ENCODE measurements around the gene MRAP.

MRAP gene

GRCh38 chr21:32347977-32348376 is 49.3 kb downstream of the MRAP start:
- no peak for DNase-seq (ENCODE audit: low read depth in 3 of 3, low spot score in 1 of 3)

DNA sequence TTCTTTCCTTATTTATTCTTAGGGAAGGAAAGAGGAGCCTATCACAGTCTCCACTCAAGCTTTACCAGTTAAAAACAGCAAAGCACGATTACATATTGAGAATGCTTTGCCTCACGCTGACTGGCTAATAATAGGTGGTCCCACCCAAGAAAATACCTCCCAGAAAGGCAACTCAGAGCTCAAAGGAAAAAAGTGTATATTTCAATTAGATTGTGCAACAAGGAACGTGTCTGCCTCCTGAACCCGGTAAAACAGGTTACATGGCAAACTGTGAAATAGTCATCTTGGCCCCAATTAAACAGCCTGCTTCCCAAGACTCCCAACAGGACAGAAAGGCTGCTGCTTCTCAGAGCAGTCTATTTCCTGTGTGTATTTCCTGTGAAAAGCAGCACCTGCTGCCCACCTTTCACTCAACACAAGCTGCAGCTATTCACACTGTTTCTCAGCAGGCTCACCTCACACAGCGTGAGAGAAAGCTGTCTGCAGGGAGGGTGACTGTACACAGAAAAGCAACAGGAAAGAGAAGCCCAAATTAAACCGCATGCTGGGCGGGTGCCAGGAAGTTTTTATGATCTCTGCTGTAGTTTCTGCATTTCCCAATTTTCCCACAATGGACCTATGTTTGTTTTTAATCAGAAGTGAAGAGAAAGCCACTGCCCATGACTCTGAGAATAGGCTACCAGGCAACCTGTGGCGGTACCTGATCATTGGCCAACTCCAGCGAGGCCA is 50.1 kb downstream of the MRAP start:
- DNase-seq (ENCODE audit: low read depth in 3 of 3, low spot score in 1 of 3) = no peak

DNA sequence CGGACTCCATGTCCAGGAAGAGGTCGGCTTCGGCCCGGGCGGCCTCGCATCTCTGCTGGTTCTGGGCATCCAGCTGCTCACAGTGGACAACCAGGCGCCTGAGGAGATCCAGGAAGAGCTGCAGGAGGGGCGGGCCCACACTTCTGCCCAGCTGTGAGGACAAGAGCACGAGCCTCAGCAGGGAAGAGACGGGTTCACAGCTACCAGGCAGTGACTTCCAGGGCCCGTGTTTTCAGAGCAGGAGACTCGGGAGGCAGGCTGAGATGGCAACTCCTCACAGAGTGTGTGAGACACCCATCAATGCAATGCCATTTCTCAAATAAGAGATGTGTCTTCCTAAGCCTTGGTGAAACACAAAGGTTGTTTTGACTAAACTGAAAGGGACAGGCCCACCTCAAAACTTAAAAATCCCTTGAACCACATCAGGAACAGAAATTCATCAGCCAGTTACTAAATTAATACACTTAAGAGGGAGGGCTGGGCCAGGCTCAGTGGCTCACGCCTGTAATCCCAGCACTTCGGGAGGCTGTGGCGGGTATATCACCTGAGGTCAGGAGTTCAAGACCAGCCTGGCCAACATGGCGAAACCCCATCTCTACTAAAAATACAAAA is 50.8 kb downstream of the MRAP start:
- no peak for DNase-seq (ENCODE audit: low read depth in 3 of 3, low spot score in 1 of 3)

DNA sequence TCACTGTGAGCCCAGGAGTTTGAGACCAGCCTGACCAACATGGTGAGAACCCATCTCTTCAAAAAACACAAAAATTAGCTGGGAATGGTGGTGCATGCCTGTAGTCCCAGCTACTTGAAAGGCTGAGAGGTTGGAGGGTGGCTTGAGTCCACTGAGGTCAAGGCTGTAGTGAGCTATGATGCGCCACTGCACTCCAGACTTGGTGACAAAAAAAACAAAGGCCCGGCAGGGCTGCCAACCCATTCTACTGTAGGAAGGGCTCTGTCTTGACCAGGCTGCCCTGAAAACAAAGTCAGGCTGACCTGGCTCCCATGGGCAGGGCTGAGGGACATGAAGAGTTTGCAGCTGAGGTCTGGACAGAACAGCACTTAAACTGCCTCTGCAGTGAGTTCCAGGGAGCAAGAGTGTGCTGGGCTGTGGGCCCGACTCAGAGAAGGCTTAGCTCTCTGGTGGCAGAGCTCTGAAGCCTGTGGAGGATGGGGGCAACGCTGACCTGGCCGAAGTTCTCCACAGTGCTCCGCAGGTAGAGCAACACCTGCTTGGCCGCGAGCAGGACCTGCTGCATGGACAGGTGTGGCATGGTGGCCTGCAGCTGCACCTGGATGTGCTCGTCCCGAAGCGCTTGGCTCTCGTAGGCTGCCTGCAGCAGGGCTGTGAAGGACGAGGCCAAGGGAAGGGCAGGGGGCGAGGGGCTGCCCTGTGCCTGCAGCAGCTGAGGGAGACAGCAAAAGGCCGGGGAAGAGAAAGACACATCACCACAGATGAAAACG is 51.7 kb downstream of the MRAP start:
- no peak for DNase-seq (ENCODE audit: low read depth in 3 of 3, low spot score in 1 of 3)

GRCh38 chr21:32350981-32351380 is 52.3 kb downstream of the MRAP start:
- DNase-seq (ENCODE audit: low read depth in 3 of 3, low spot score in 1 of 3) = no peak

GRCh38 chr21:32351428-32351827 is 52.8 kb downstream of the MRAP start:
- DNase-seq (ENCODE audit: low read depth in 3 of 3, low spot score in 1 of 3) = no peak

GRCh38 chr21:32352526-32352925 is 53.9 kb downstream of the MRAP start:
- DNase-seq (ENCODE audit: low read depth in 3 of 3, low spot score in 1 of 3) = no peak

GRCh38 chr21:32353002-32353711 is 54.5 kb downstream of the MRAP start:
- DNase-seq (ENCODE audit: low read depth in 3 of 3, low spot score in 1 of 3) = no peak

DNA sequence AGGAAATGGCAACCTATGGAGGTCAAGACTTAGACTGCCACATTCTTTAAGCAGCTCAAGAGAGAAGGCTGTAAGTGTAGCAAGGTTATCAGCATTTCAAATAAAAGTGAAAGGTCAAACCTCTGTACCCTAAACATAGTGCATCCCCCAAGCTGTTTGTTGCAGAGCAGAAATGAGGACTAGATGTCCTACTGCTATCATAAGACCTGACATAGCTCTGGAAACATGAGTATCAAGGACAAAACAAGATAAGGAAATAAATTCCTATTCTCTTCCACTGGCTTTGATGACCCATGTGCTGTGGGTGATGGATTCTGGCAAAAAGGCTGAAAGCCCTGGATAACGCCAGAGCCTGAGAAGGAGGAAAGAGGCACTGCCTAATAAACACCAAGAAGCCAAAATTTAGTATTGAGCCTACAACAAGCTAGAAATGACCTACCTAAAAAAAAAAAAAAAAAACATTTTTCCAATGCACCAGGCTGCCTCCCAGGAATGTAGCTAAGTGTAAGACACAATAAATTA is 58.3 kb downstream of the MRAP start:
- no peak for DNase-seq (ENCODE audit: low read depth in 3 of 3, low spot score in 1 of 3)

DNA sequence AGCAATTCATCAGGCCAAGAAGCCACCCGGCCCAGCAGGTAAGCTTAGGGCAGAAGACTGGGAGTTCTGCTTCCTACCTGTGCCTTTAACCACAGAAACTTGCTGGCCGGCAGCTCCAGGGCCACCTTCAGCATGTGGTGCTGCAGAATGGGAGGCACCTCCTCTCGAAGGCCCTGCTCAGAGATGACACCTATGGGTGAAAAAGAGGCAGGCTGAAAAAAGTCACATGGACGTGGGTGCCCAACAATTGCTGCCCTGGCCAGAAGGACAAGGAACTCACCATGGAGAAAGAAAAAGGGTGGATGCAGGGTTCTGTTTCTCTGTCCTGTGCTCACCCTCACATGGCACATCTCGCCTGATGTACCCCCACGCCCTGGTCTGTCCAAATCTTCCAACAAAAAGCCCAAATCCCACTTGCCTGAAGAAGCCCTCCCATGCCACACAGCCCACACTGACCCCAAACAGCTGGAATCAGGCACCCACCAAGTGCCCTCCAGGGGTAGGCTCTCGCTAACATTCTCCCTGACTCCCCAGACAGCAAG is 61.1 kb downstream of the MRAP start:
- DNase-seq (ENCODE audit: low read depth in 3 of 3, low spot score in 1 of 3) = no peak

GRCh38 chr21:32360401-32360975 is 61.8 kb downstream of the MRAP start:
- DNase-seq (ENCODE audit: low read depth in 3 of 3, low spot score in 1 of 3) = no peak

All from stimulated activated CD4-positive, alpha-beta T cell treated with anti-CD3 and anti-CD28 coated beads, TNF-alpha, amount 100 ng/mL, for 1 hour (primary cell).